ENCODE results near the gene LCA5L.

GRCh38 chr21:39479814-39480182 is 34.2 kb upstream of the LCA5L start:
- TF ChIP-seq CTCF (IDR thresholded peaks at IDR 0.05; ENCODE audit: insufficient read depth, low read depth, low read length): no peak
- no peak for TF ChIP-seq EZH2 (IDR thresholded peaks at IDR 0.05; ENCODE audit: insufficient read depth, low read length)
